Measurements from ENCODE around the gene UBE2D2. TPM values are rescaled to one million over a fixed set of nuclear protein-coding genes. Genes with fewer than 3 reads are reported as not detected.
A peak's percentile ranks its signal among the peaks of the same experiment; 100 is the strongest.

The UBE2D2 gene
- polyA plus RNA-seq, 1 donor from 2014 or later = 118 TPM

- H2AFZ ChIP-seq (ENCODE audit: low read depth, low read length) = no peak overlapping the region
- no peaks in the 10 kb centered on the region for H3K9me3 ChIP-seq (ENCODE audit: low read length)
- no peak overlapping the region for H3K9ac ChIP-seq (ENCODE audit: low read length)
- peaks cover 79% of the 10 kb centered on the region for H3K79me2 ChIP-seq (replicated peaks; ENCODE audit: insufficient read depth, low read length)
- H4K20me1 ChIP-seq (ENCODE audit: insufficient read depth) = peaks cover 22% of the 10 kb centered on the region
- TF ChIP-seq RAD21 (conservative IDR thresholded peaks at IDR 0.05) (no peak), EP300 (conservative IDR thresholded peaks at IDR 0.05; ENCODE audit: poor library complexity, severe bottlenecking) (no peak), TAF1 (IDR thresholded peaks at IDR 0.05; ENCODE audit: low read depth) (no peak), CTCF (IDR thresholded peaks at IDR 0.05; ENCODE audit: poor library complexity, severe bottlenecking) (no peak), REST (IDR thresholded peaks at IDR 0.05; ENCODE audit: borderline replicate concordance) (no peak), EZH2 (IDR thresholded peaks at IDR 0.05; ENCODE audit: borderline replicate concordance, insufficient read depth, low read length, poor library complexity, severe bottlenecking) (no peak), SMC3 (conservative IDR thresholded peaks at IDR 0.05; ENCODE audit: poor library complexity) (no peak), POLR2AphosphoS5 (IDR thresholded peaks at IDR 0.05) (no peak)
- H3K27me3 ChIP-seq (ENCODE audit: insufficient read depth, low read depth, low read length) = no peaks in the 10 kb centered on the region
- H3K36me3 ChIP-seq (ENCODE audit: insufficient read depth, low read length) = no peaks in the 10 kb centered on the region
- no peaks in the 10 kb centered on the region for H3K9me2 ChIP-seq (ENCODE audit: insufficient read depth, low read length)
- H3K4me2 ChIP-seq (ENCODE audit: low read length) = no peak overlapping the region
- peak overlapping the region; percentile 50 for H3K4me3 ChIP-seq (ENCODE audit: low read length)
- no peak overlapping the region for H3K27ac ChIP-seq (ENCODE audit: low read length)
- H3F3A ChIP-seq (ENCODE audit: insufficient read depth, low read length, poor library complexity, severe bottlenecking) = peaks cover 11% of the 10 kb centered on the region
Measured at GRCh38 chr5:139565411-139566305, 4.5 kb downstream of the UBE2D2 start.

GRCh38 chr5:139566611-139567010 is 5.5 kb downstream of the UBE2D2 start:
- Histone ChIP-seq H3K4me3 (ENCODE audit: low read length) (no peak overlapping the region), H3K9me2 (ENCODE audit: insufficient read depth, low read length) (no peaks in the 10 kb centered on the region), H3F3A (ENCODE audit: insufficient read depth, low read length, poor library complexity, severe bottlenecking) (peaks cover 11% of the 10 kb centered on the region), H3K27me3 (ENCODE audit: insufficient read depth, low read depth, low read length) (no peaks in the 10 kb centered on the region), H4K20me1 (ENCODE audit: insufficient read depth) (peaks cover 22% of the 10 kb centered on the region), H3K36me3 (ENCODE audit: insufficient read depth, low read length) (no peaks in the 10 kb centered on the region), H3K9ac (ENCODE audit: low read length) (no peak overlapping the region), H3K9me3 (ENCODE audit: low read length) (no peaks in the 10 kb centered on the region), H2AFZ (ENCODE audit: low read depth, low read length) (no peak overlapping the region), H3K27ac (ENCODE audit: low read length) (no peak overlapping the region), H3K79me2 (replicated peaks; ENCODE audit: insufficient read depth, low read length) (peaks cover 86% of the 10 kb centered on the region), H3K4me2 (ENCODE audit: low read length) (no peak overlapping the region)
- no peak for TF ChIP-seq REST (IDR thresholded peaks at IDR 0.05; ENCODE audit: borderline replicate concordance)
- no peak for TF ChIP-seq SMC3 (conservative IDR thresholded peaks at IDR 0.05; ENCODE audit: poor library complexity)
- TF ChIP-seq RAD21 (conservative IDR thresholded peaks at IDR 0.05) = no peak
- TF ChIP-seq TAF1 (IDR thresholded peaks at IDR 0.05; ENCODE audit: low read depth) = no peak
- no peak for TF ChIP-seq MXI1 (conservative IDR thresholded peaks at IDR 0.05; ENCODE audit: poor library complexity, severe bottlenecking)
- no peak for TF ChIP-seq POLR2AphosphoS5 (IDR thresholded peaks at IDR 0.05)
- no peak for TF ChIP-seq CTCF (IDR thresholded peaks at IDR 0.05; ENCODE audit: poor library complexity, severe bottlenecking)
- no peak for TF ChIP-seq EZH2 (IDR thresholded peaks at IDR 0.05; ENCODE audit: borderline replicate concordance, insufficient read depth, low read length, poor library complexity, severe bottlenecking)
- no peak for TF ChIP-seq EP300 (conservative IDR thresholded peaks at IDR 0.05; ENCODE audit: poor library complexity, severe bottlenecking)
